Measurements from ENCODE around the gene C3orf62. TPM values are rescaled to one million over a fixed set of nuclear protein-coding genes. Genes with fewer than 3 reads are reported as not detected.
"Not testable (repeated sequence)": the region's sequence is repeated elsewhere in the genome, so short reads cannot be mapped to it uniquely, and the experiment has no call there.

C3orf62 gene
- total and polyA plus RNA-seq, 2 donors (not counting 1 experiment from before 2014, with no cell fraction given) = 1.3 to 1.5 TPM

- peaks cover 7% of the 10 kb centered on the region for H3K4me1 ChIP-seq (ENCODE audit: control insufficient read depth, extremely low read depth, insufficient read depth, low read length)
- no peaks in the 10 kb centered on the region for H3K9me3 ChIP-seq (ENCODE audit: control insufficient read depth, insufficient read depth, low read depth, low read length)
- H3K4me2 ChIP-seq (ENCODE audit: extremely low read depth, insufficient read depth, low read length) = no peak overlapping the region
- no peaks in the 10 kb centered on the region for H3K36me3 ChIP-seq (ENCODE audit: control insufficient read depth, insufficient read depth, low read length)
- DNase-seq (ENCODE audit: low read depth in 2 of 2) = no peak
- H4K20me1 ChIP-seq (ENCODE audit: control insufficient read depth, extremely low read depth, insufficient read depth, low read length) = no peaks in the 10 kb centered on the region
- TF ChIP-seq CTCF (conservative IDR thresholded peaks at IDR 0.05 in 1 of 2, IDR thresholded peaks at IDR 0.05 in 1 of 2; ENCODE audit: low read depth in 1 of 2, low read length in 2 of 2) (no peak), EZH2 (IDR thresholded peaks at IDR 0.05; ENCODE audit: low read length, missing control alignments) (no peak)
- H3K27ac ChIP-seq (ENCODE audit: insufficient read depth, low read length) = no peak overlapping the region
- H3K27me3 ChIP-seq (ENCODE audit: control insufficient read depth, insufficient read depth, low read length) = no peaks in the 10 kb centered on the region
- H2AFZ ChIP-seq (ENCODE audit: low read length) = no peak overlapping the region
- no peaks in the 10 kb centered on the region for H3K79me2 ChIP-seq (ENCODE audit: control insufficient read depth, insufficient read depth, low read length)
- H3K4me3 ChIP-seq (replicated peaks in 1 of 4; ENCODE audit: control extremely low read depth in 1 of 4, insufficient read depth in 1 of 4, low read depth in 3 of 4, low read length in 4 of 4) = no peak overlapping the region
- H3K9ac ChIP-seq (ENCODE audit: insufficient read depth, low read length) = no peak overlapping the region
These were observed 55.0 kb downstream of the C3orf62 start for GRCh38 chr3:49222002-49222401.

DNA sequence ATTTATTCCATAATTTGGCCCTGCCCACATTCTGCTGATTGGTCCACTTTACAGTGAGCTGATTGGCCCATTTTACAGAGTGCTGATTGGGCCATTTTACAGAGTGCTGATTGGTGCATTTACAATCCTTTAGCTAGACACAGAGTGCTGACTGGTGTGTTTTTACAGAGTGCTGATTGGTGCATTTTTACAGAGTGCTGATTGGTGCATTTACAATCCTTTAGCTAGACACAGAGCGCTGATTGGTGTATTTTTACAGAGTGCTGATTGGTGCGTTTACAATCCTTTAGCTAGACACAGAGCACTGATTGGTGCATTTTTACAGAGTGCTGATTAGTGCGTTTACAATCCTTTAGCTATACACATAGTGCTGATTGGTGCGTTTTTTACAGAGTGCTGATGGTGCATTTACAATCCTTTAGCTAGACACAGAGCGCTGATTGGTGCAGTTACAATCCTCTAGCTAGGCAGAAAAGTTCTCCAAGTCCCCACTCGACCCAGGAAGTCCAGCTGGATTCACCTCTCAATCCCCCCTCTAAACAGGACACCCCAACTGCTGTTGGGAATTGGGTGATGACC is 56.0 kb downstream of the C3orf62 start:
- H3K79me2 ChIP-seq (ENCODE audit: control insufficient read depth, insufficient read depth, low read length); H3K9ac ChIP-seq (ENCODE audit: insufficient read depth, low read length); H3K4me3 ChIP-seq (replicated peaks in 1 of 4; ENCODE audit: control extremely low read depth in 1 of 4, insufficient read depth in 1 of 4, low read depth in 3 of 4, low read length in 4 of 4); H4K20me1 ChIP-seq (ENCODE audit: control insufficient read depth, extremely low read depth, insufficient read depth, low read length); H3K4me2 ChIP-seq (ENCODE audit: extremely low read depth, insufficient read depth, low read length); DNase-seq (ENCODE audit: low read depth in 2 of 2); H3K9me3 ChIP-seq (ENCODE audit: control insufficient read depth, insufficient read depth, low read depth, low read length); H3K27ac ChIP-seq (ENCODE audit: insufficient read depth, low read length); H3K27me3 ChIP-seq (ENCODE audit: control insufficient read depth, insufficient read depth, low read length); H3K4me1 ChIP-seq (ENCODE audit: control insufficient read depth, extremely low read depth, insufficient read depth, low read length); H3K36me3 ChIP-seq (ENCODE audit: control insufficient read depth, insufficient read depth, low read length); H2AFZ ChIP-seq (ENCODE audit: low read length): not testable (repeated sequence)

GRCh38 chr3:49219132-49219531 is 57.9 kb downstream of the C3orf62 start:
- Histone ChIP-seq H4K20me1 (ENCODE audit: control insufficient read depth, extremely low read depth, insufficient read depth, low read length) (no peaks in the 10 kb centered on the region), H3K4me2 (ENCODE audit: extremely low read depth, insufficient read depth, low read length) (no peak overlapping the region), H3K27me3 (ENCODE audit: control insufficient read depth, insufficient read depth, low read length) (no peaks in the 10 kb centered on the region), H3K36me3 (ENCODE audit: control insufficient read depth, insufficient read depth, low read length) (peaks cover 2% of the 10 kb centered on the region), H3K27ac (ENCODE audit: insufficient read depth, low read length) (peak overlapping the region; percentile 43), H3K4me3 (replicated peaks in 1 of 4; ENCODE audit: control extremely low read depth in 1 of 4, insufficient read depth in 1 of 4, low read depth in 3 of 4, low read length in 4 of 4) (no peak overlapping the region), H3K9ac (ENCODE audit: insufficient read depth, low read length) (no peak overlapping the region), H2AFZ (ENCODE audit: low read length) (no peak overlapping the region), H3K4me1 (ENCODE audit: control insufficient read depth, extremely low read depth, insufficient read depth, low read length) (peaks cover 7% of the 10 kb centered on the region), H3K9me3 (ENCODE audit: control insufficient read depth, insufficient read depth, low read depth, low read length) (no peaks in the 10 kb centered on the region), H3K79me2 (ENCODE audit: control insufficient read depth, insufficient read depth, low read length) (no peaks in the 10 kb centered on the region)
- DNase-seq (ENCODE audit: low read depth in 2 of 2) = no peak
- TF ChIP-seq EZH2 (IDR thresholded peaks at IDR 0.05; ENCODE audit: low read length, missing control alignments) (no peak), CTCF (conservative IDR thresholded peaks at IDR 0.05 in 1 of 2, IDR thresholded peaks at IDR 0.05 in 1 of 2; ENCODE audit: low read depth in 1 of 2, low read length in 2 of 2) (no peak)

Other genes starting within 250 kb of the C3orf62 start
- 448 and 560 TPM in 2 replicates for gene IMPDH2, start 247.8 kb downstream of the C3orf62 start, total RNA-seq
- 187 and 203 TPM in 2 replicates for gene IMPDH2, start 247.8 kb downstream of the C3orf62 start, polyA plus RNA-seq
- gene QRICH1, start 183.2 kb downstream of the C3orf62 start, total RNA-seq = 50.3 and 59.0 TPM in 2 replicates
- gene QRICH1, start 183.2 kb downstream of the C3orf62 start, polyA plus RNA-seq = 48.7 and 71.6 TPM in 2 replicates
- 292 and 304 TPM in 2 replicates for gene QARS1, start 172.5 kb downstream of the C3orf62 start, total RNA-seq
- gene QARS1, start 172.5 kb downstream of the C3orf62 start, polyA plus RNA-seq = 164 and 166 TPM in 2 replicates
- 49.1 and 53.8 TPM in 2 replicates for gene USP19, start 156.4 kb downstream of the C3orf62 start, total RNA-seq
- 23.3 and 25.0 TPM in 2 replicates for gene USP19, start 156.4 kb downstream of the C3orf62 start, polyA plus RNA-seq
- 747 and 1,026 TPM in 2 replicates for gene LAMB2, start 144.2 kb downstream of the C3orf62 start, total RNA-seq
- 285 and 375 TPM in 2 replicates for gene LAMB2, start 144.2 kb downstream of the C3orf62 start, polyA plus RNA-seq
- gene CCDC71, start 110.9 kb downstream of the C3orf62 start, total RNA-seq = 16.4 and 17.8 TPM in 2 replicates
- gene CCDC71, start 110.9 kb downstream of the C3orf62 start, polyA plus RNA-seq = 13.0 and 16.1 TPM in 2 replicates
- 40.5 and 42.6 TPM in 2 replicates for gene KLHDC8B, start 105.6 kb downstream of the C3orf62 start, total RNA-seq
- 26.7 and 34.4 TPM in 2 replicates for gene KLHDC8B, start 105.6 kb downstream of the C3orf62 start, polyA plus RNA-seq
- 20.3 and 28.7 TPM in 2 replicates for gene USP4, start 62.8 kb upstream of the C3orf62 start, total RNA-seq
- gene USP4, start 62.8 kb upstream of the C3orf62 start, polyA plus RNA-seq = 47.1 and 53.9 TPM in 2 replicates
- 447 and 456 TPM in 2 replicates for gene GPX1, start 81.1 kb upstream of the C3orf62 start, total RNA-seq
- gene GPX1, start 81.1 kb upstream of the C3orf62 start, polyA plus RNA-seq = 227 and 428 TPM in 2 replicates
- gene RHOA, start 134.7 kb upstream of the C3orf62 start, total RNA-seq = 352 and 548 TPM in 2 replicates
- gene RHOA, start 134.7 kb upstream of the C3orf62 start, polyA plus RNA-seq = 727 and 1,002 TPM in 2 replicates
- 14.4 and 34.5 TPM in 2 replicates for gene TCTA, start 135.2 kb upstream of the C3orf62 start, total RNA-seq
- 51.6 and 57.8 TPM in 2 replicates for gene TCTA, start 135.2 kb upstream of the C3orf62 start, polyA plus RNA-seq
- 0.77 and 2.6 TPM in 2 replicates for gene AMT, start 145.2 kb upstream of the C3orf62 start, total RNA-seq
- 2.0 and 2.7 TPM in 2 replicates for gene AMT, start 145.2 kb upstream of the C3orf62 start, polyA plus RNA-seq
- 3.3 and 5.6 TPM in 2 replicates for gene NICN1, start 152.1 kb upstream of the C3orf62 start, total RNA-seq
- gene NICN1, start 152.1 kb upstream of the C3orf62 start, polyA plus RNA-seq = 9.0 and 10.5 TPM in 2 replicates
- 19.8 and 48.7 TPM in 2 replicates for gene DAG1, start 193.0 kb upstream of the C3orf62 start, total RNA-seq
- 48.7 and 49.8 TPM in 2 replicates for gene DAG1, start 193.0 kb upstream of the C3orf62 start, polyA plus RNA-seq

Data from fibroblast of lung (primary cell).